HepG2 (cell line): ENCODE data around the gene RNPEPL1. TPM values are rescaled to one million over a fixed set of nuclear protein-coding genes. Genes with fewer than 3 reads are reported as not detected.

Experiments
- ATF7-NPFF ChIP-seq: sonication (generic); formaldehyde crosslinking; IDR thresholded peaks from 2 replicates; pipeline ENCODE4 v1.8.1; 2023; ENCODE audit warnings: mild to moderate bottlenecking, low read depth, missing genetic modification reagents, moderate library complexity
- CAMTA2 ChIP-seq: sonication (generic); formaldehyde crosslinking; IDR thresholded peaks from 2 replicates; pipeline ENCODE4 v1.4.0; 2020; ENCODE audit warnings: mild to moderate bottlenecking, missing genetic modification reagents, borderline replicate concordance
- CBX1 ChIP-seq: IDR thresholded peaks from one replicate; pipeline ENCODE4 v1.6.1; 2016; ENCODE audit warnings: antibody characterized with exemption, low read depth
- CCDC6 ChIP-seq: sonication (generic); formaldehyde crosslinking; IDR thresholded peaks from 2 replicates; pipeline ENCODE4 v1.8.1; 2022; ENCODE audit warnings: mild to moderate bottlenecking, missing genetic modification reagents, moderate library complexity
- ERF ChIP-seq: IDR thresholded peaks from 2 replicates; pipeline ENCODE4 v1.6.1; 2018; ENCODE audit warnings: missing biosample characterization, missing genetic modification reagents
- HNF4G ChIP-seq, 2 experiments: sonication (generic) in 1 of 2; formaldehyde crosslinking in 1 of 2; IDR thresholded peaks; 2 replicates each; pipeline versions ENCODE4 v1.4.0 to v1.6.1; 2011 to 2020; ENCODE audit warnings: borderline replicate concordance in 2 of 2, low read depth in 2 of 2, mild to moderate bottlenecking in 2 of 2, low read length in 1 of 2, missing genetic modification reagents in 1 of 2, moderate library complexity in 1 of 2
- MAZ ChIP-seq, 2 experiments: sonication (generic) in 1 of 2; formaldehyde crosslinking in 1 of 2; IDR thresholded peaks; 2 replicates each; pipeline versions ENCODE4 v1.5.0 to v1.6.1; 2012 to 2020; ENCODE audit warnings: low read depth in 2 of 2, mild to moderate bottlenecking in 2 of 2, borderline replicate concordance in 1 of 2, improper control_type of control experiment in 1 of 2, low read length in 1 of 2, missing genetic modification reagents in 1 of 2, moderate library complexity in 1 of 2
- NR1H2 ChIP-seq: sonication (generic); formaldehyde crosslinking; IDR thresholded peaks from 2 replicates; pipeline ENCODE4 v1.8.1; 2022; ENCODE audit warnings: low read depth, missing genetic modification reagents, borderline replicate concordance
- NR3C1 ChIP-seq: sonication (generic); formaldehyde crosslinking; IDR thresholded peaks from 2 replicates; pipeline ENCODE4 v1.4.0; 2020; ENCODE audit warnings: missing genetic modification reagents
- RAD21 ChIP-seq: fragments of 450-650 bp; formaldehyde crosslinking; IDR thresholded peaks from 2 replicates; pipeline ENCODE4 v1.5.0; 2020; ENCODE audit warnings: mild to moderate bottlenecking
- RBM39 ChIP-seq: fragments of 200-400 bp; formaldehyde crosslinking; IDR thresholded peaks from one replicate; pipeline ENCODE4 v1.6.1; 2018; ENCODE audit warnings: antibody characterized with exemption, mild to moderate bottlenecking, low read depth, low read length; ENCODE audit not compliant: poor library complexity, severe bottlenecking
- SAFB2 ChIP-seq: sonication (generic); formaldehyde crosslinking; IDR thresholded peaks from 2 replicates; pipeline ENCODE4 v1.5.1; 2020; ENCODE audit warnings: missing genetic modification reagents, low read depth, mild to moderate bottlenecking, borderline replicate concordance
- SKI ChIP-seq: fragments of 450-650 bp; IDR thresholded peaks from one replicate; pipeline ENCODE4 v1.6.1; 2018; ENCODE audit warnings: mild to moderate bottlenecking; ENCODE audit not compliant: partially characterized antibody
- SOX5 ChIP-seq: IDR thresholded peaks from 2 replicates; pipeline ENCODE4 v1.6.1; 2016; ENCODE audit warnings: borderline replicate concordance
- SPEN ChIP-seq: sonication (generic); formaldehyde crosslinking; IDR thresholded peaks from 2 replicates; pipeline ENCODE4 v1.5.1; 2020; ENCODE audit warnings: low read depth, mild to moderate bottlenecking, missing genetic modification reagents
- TMF1 ChIP-seq: sonication (generic); formaldehyde crosslinking; IDR thresholded peaks from 2 replicates; pipeline ENCODE4 v1.8.1; 2022; ENCODE audit warnings: low read depth, missing genetic modification reagents
- YEATS4 ChIP-seq: sonication (generic); formaldehyde crosslinking; IDR thresholded peaks from 2 replicates; pipeline ENCODE4 v1.4.0; 2020; ENCODE audit warnings: missing genetic modification reagents, borderline replicate concordance
- ZBTB38 ChIP-seq: sonication (generic); formaldehyde crosslinking; IDR thresholded peaks from 2 replicates; pipeline ENCODE4 v1.5.1; 2020; ENCODE audit warnings: mild to moderate bottlenecking, missing genetic modification reagents
- ZBTB7B ChIP-seq: sonication (generic); formaldehyde crosslinking; IDR thresholded peaks from 2 replicates; pipeline ENCODE4 v1.4.0; 2020; ENCODE audit warnings: missing genetic modification reagents
- ZIK1 ChIP-seq: sonication (generic); formaldehyde crosslinking; IDR thresholded peaks from 2 replicates; pipeline ENCODE4 v1.5.0; 2020; ENCODE audit warnings: mild to moderate bottlenecking, low read depth, missing genetic modification reagents, borderline replicate concordance
- ZMAT3 ChIP-seq: sonication (generic); formaldehyde crosslinking; conservative IDR thresholded peaks from 2 replicates; pipeline ENCODE4 v1.7.0; 2021; ENCODE audit warnings: missing genetic modification reagents
- ZNF280B ChIP-seq: sonication (generic); formaldehyde crosslinking; IDR thresholded peaks from 2 replicates; pipeline ENCODE4 v1.5.0; 2020; ENCODE audit warnings: missing genetic modification reagents, mild to moderate bottlenecking, borderline replicate concordance
- ZNF616 ChIP-seq: sonication (generic); formaldehyde crosslinking; IDR thresholded peaks from 2 replicates; pipeline ENCODE4 v1.5.0; 2020; ENCODE audit warnings: low read depth, mild to moderate bottlenecking, missing genetic modification reagents
- ZNF691 ChIP-seq: sonication (generic); formaldehyde crosslinking; IDR thresholded peaks from 2 replicates; pipeline ENCODE4 v1.4.0; 2020; ENCODE audit warnings: missing genetic modification reagents, low read depth, mild to moderate bottlenecking, borderline replicate concordance
- ZNF816 ChIP-seq: sonication (generic); formaldehyde crosslinking; IDR thresholded peaks from 2 replicates; pipeline ENCODE4 v1.8.0; 2022; ENCODE audit warnings: missing genetic modification reagents, mild to moderate bottlenecking, borderline replicate concordance
- ZNF879 ChIP-seq: sonication (generic); formaldehyde crosslinking; IDR thresholded peaks from 2 replicates; pipeline ENCODE4 v1.8.1; 2023; ENCODE audit warnings: missing genetic modification reagents
- ZSCAN30 ChIP-seq: sonication (generic); formaldehyde crosslinking; IDR thresholded peaks from 2 replicates; pipeline ENCODE4 v1.5.0; 2020; ENCODE audit warnings: mild to moderate bottlenecking, missing genetic modification reagents
- polyA plus RNA-seq, 8 experiments: library from polyadenylated mRNA; depleted of rRNA in 3 of 8; stranded (reverse) in 7 of 8; unstranded in 1 of 8; fragments of >200 nt; fragmentation: Illumina TruSeq in 4 of 8; extraction: Trizol in 4 of 8; gene quantifications; 2 replicates each; pipeline versions ENCODE4 v1.2.1 to v1.2.3, GENCODE V29; 2011 to 2016; ENCODE audit warnings: low read depth in 4 of 8, missing spikeins in 1 of 8, mixed read lengths in 1 of 8; ENCODE audit not compliant: insufficient read depth in 1 of 8
- total RNA-seq, 5 experiments: library from RNA; depleted of rRNA; stranded (reverse); fragments of >200 nt; fragmentation: Illumina TruSeq; extraction: Trizol; gene quantifications; 2 replicates each; pipeline ENCODE4 v1.2.3, GENCODE V29; 2016; ENCODE audit warnings: low read depth in 1 of 5

RNPEPL1 gene
- total and polyA plus RNA-seq, 2 of the 13 experiments (the other 11 are each of a cell fraction or from before 2014, with no cell fraction given), result 13.0 to 18.0 TPM

GRCh38 chr2:240604939-240605716, 36.8 kb downstream of the RNPEPL1 start (continued):
- peak; percentile 75; the same call in 1 of the 2 replicates for TF ChIP-seq ZMAT3 (CRISPR knock-in tag)
- peak; percentile 84; the same call in 1 of the 2 replicates for TF ChIP-seq ATF7-NPFF (CRISPR knock-in tag)
- TF ChIP-seq TMF1, result no peak
- TF ChIP-seq ZNF691 (CRISPR knock-in tag), result peak; percentile 88
- TF ChIP-seq HNF4G (IDR thresholded peaks at IDR 0.05; ENCODE audit: borderline replicate concordance, low read depth, low read length), result peak; percentile 88
- peak; percentile 90 for TF ChIP-seq HNF4G (CRISPR knock-in tag; IDR thresholded peaks at IDR 0.05; ENCODE audit: borderline replicate concordance, low read depth)
- TF ChIP-seq NR3C1, result no peak
- no peak; the same call in 1 of the 2 replicates for TF ChIP-seq ZSCAN30 (CRISPR knock-in tag)
- peak; percentile 33; the same call in 1 of the 2 replicates for TF ChIP-seq YEATS4 (CRISPR knock-in tag)
- TF ChIP-seq CBX1, result peak; percentile 21
- TF ChIP-seq ZBTB38 (CRISPR knock-in tag), result peak; percentile 40; the same call in 1 of the 2 replicates
- TF ChIP-seq RBM39, result peak; percentile 19
- 0 out of 2 replicates have a peak, but pooled peaks have one; percentile 51 for TF ChIP-seq SOX5 (CRISPR knock-in tag)
- TF ChIP-seq MAZ (IDR thresholded peaks at IDR 0.05; ENCODE audit: borderline replicate concordance, low read depth, low read length), result peak; percentile 27; the same call in 1 of the 2 replicates
- peak; percentile 23; the same call in 1 of the 2 replicates for TF ChIP-seq MAZ (CRISPR knock-in tag; IDR thresholded peaks at IDR 0.05; ENCODE audit: low read depth)
- TF ChIP-seq ZNF616 (CRISPR knock-in tag), result 0 out of 2 replicates have a peak, but pooled peaks have one; percentile 27
- TF ChIP-seq ZNF280B, result peak; percentile 71; the same call in 1 of the 2 replicates
- peak; percentile 50; the same call in 1 of the 2 replicates for TF ChIP-seq ZNF816 (CRISPR knock-in tag)
- peak; percentile 74; the same call in 1 of the 2 replicates for TF ChIP-seq ZIK1 (CRISPR knock-in tag)
- peak; percentile 63; the same call in 1 of the 2 replicates for TF ChIP-seq ZBTB7B (CRISPR knock-in tag)
- no peak for TF ChIP-seq SKI
- 0 out of 2 replicates have a peak, but pooled peaks have one; percentile 20 for TF ChIP-seq RAD21
- TF ChIP-seq SPEN (CRISPR knock-in tag), result peak; percentile 72
- peak; percentile 79 for TF ChIP-seq CCDC6 (CRISPR knock-in tag)
- TF ChIP-seq NR1H2 (CRISPR knock-in tag), result peak; percentile 74; the same call in 1 of the 2 replicates
- no peak for TF ChIP-seq ZNF879 (CRISPR knock-in tag)
- peak; percentile 68; the same call in 1 of the 2 replicates for TF ChIP-seq ERF (CRISPR knock-in tag)
- 0 out of 2 replicates have a peak, but pooled peaks have one; percentile 24 for TF ChIP-seq SAFB2 (CRISPR knock-in tag)
- peak; percentile 65; the same call in 1 of the 2 replicates for TF ChIP-seq CAMTA2 (CRISPR knock-in tag)
